GM19043 (cell line): ENCODE measurements around the gene ATP2B2.

Experiments used
- ATAC-seq: cut with Tn5 transposase; IDR thresholded peaks from one replicate; pipeline ENCODE4 v1.9.1; 2021; ENCODE audit warnings: low read depth; ENCODE audit not compliant: unreplicated experiment

ATP2B2 gene

GRCh38 chr3:10512687-10513086 lies 7.3 kb upstream of the ATP2B2 start:
- ATAC-seq, result no peak

DNA sequence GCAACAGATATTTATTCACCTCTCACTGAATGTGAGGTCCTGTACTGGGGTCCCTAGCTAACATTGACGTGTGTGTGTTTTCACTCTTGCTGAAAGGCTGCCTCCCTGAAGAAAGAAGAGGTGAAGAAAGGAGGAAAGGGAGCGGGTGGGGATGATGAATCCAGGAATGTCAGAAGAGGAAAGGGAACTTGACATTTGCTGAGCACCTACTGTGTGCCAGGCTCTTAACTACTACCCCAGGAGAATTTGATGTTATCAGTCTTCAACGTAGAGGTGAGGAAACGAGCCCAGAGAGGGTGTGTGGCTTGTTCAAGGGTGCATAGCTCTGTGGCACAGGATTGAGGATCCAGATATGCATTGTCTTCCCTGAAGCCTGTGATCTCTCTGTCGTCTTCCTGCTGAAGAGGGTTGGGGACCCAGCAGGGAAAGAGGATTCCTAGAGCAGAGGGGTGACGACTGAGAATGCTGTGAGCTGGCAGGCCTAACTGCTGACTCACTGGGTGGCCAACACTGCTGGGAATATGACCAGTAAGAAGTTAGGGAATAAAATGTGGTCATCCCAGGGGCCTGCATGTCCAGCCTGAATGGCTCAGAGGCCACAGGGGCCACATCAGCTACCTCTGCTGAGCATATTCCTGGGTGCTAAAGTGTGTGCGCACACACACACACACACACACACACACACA lies 6.6 kb upstream of the ATP2B2 start:
- ATAC-seq, result no peak

- no peak for ATAC-seq
Observed at GRCh38 chr3:10510743-10511432, 5.5 kb upstream of the ATP2B2 start.

DNA sequence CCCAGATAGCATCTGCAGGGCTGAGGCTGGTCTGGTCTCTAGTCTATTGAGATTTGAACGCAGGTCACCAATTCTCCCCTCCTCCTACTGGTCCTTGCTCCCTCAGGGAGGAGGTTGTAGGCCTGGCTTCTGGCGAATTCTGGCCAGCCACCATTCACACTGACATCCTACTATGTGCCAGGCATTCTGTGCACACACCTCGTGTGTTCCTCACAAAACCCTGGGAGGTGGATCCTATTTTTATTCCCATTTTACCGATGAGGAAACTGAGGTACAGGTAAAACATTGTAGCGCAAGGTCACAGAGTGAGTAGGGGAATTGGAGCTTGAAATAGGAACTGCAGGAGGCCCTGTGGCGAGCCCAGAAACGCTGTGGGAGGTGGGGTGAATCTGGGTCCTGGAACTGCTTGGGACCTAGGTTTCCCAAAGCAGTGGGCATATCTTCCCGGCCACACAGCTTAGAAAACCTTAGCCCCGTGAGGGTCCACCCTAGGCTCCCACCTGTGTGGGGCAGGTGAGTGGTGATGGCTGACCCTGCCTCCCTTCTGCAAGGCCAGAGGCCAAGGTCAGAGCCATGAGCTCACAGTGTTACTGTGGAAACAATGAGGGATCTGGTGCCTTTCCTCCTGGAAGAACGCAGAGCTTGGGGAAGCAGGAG lies 4.8 kb upstream of the ATP2B2 start:
- ATAC-seq, result no peak

- ATAC-seq, result no peak
Observed at GRCh38 chr3:10509325-10509724, 3.9 kb upstream of the ATP2B2 start.

DNA sequence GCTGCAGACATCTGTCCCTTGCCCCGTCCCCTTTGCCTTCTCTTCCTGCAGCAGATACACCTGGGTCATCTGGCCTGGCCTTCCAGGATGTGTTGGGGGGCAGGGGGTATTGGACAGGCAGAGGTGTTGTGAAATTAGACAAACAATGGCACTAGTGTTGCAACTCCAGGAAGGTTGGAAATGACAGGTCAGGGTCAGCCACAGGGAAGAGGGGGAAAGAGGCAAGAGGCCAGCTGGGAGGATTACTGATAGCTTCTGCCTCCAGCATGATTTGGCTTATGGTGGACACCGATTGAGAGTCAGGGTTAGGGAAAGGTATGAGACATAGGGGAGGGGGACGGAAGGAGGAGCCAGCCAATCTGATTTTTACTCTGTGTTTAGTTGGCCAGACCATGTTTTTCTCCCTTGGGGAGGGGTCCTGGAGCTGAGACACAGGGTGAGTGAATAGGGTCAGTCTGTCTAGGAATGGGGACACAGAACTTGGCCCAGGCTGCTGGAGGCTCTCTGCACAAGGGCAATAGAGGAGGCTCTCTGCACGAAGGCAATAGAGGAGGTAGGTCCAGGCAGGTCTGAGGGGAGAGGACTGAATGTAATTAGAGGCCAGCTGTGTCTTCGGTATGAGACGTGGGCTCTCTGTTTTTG lies 3.4 kb upstream of the ATP2B2 start:
- ATAC-seq, result no peak

DNA sequence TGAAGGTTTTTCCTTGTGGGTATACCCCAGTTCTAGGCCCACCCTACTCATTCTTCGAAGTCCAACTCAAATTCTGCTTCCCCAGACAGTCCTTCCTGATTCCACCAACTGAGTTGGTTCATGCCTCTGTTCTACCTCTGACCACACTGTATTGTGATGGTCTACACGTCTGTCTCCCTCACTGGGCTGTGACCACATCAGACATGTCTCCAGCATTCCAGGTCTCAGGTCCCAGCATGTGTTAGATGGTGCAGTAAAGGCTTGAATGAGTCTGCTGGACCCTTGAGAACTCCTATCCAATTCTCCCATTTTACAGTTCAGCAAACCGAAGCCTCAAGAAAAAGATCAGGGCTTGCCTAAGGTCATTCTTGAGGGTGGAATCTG lies 2.8 kb upstream of the ATP2B2 start:
- no peak for ATAC-seq

GRCh38 chr3:10507331-10507730 lies 1.9 kb upstream of the ATP2B2 start:
- ATAC-seq, result no peak

DNA sequence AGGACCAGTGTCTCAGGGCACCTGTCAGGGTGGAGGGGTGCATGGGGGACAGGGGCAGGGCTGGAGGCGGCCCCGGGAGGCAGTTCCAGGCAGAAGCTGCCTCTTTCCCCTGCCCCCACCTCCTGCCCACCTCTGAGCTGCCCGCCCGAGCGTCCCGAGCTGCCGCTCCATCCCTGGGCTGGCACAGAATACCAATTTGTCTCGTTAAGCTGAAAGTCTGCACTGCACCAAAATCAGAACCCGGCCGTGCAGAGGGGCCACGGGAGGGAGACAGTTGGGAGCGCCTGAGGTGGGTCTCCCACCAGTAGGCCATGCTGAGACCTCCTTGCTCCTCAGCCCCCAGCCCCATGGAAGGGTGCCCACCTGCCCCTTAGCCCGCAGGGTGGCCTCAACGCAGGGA lies 1.3 kb upstream of the ATP2B2 start:
- ATAC-seq, result no peak

DNA sequence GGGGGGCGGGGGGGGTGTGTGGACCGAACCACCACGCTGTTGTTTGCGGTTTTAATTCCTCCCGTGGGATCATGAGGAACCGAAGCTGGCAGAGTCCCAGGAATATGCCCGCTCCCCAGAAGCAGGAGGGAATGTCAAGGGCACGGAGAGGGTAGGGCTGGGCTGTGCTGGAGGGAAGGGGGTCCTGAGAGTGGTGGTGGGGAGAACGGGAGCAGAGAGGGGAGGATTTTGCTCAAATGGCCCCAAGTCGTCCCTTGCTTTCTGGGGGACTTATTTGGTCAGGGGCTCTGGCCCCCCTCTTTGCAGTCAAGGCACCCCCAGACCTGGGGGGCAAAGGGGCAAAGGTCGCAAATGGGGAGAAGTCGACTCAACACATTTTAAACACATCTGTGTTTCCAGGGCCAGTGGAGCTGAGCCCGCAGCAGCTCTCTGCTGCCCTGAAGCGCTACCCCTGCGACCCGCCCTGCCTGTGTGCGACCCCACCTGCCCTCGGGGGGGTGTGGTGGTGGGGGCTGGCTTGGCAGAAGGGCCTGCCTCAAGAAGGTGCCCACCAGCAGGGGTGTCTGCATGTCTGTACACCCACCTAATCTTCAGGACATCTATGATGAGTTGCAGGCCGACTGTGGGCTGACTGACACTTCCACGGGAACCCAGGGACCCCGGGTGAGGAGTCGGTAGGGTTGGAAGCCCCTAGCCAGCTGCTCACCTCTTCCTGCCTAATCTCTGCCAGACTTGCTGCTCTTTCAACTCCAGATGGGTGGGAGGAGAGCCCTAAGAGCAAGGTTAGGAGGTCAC lies 602 bp upstream of the ATP2B2 start:
- no peak for ATAC-seq

- ATAC-seq, result no peak
Observed at GRCh38 chr3:10504171-10505049, 976 bp downstream of the ATP2B2 start.

GRCh38 chr3:10503217-10503796 lies 2.1 kb downstream of the ATP2B2 start:
- ATAC-seq, result no peak

- no peak for ATAC-seq
Observed at GRCh38 chr3:10502185-10502880, 3.1 kb downstream of the ATP2B2 start.

- ATAC-seq, result no peak
Observed at GRCh38 chr3:10501664-10502052, 3.7 kb downstream of the ATP2B2 start.

- no peak for ATAC-seq
Observed at GRCh38 chr3:10500717-10501663, 4.4 kb downstream of the ATP2B2 start.

DNA sequence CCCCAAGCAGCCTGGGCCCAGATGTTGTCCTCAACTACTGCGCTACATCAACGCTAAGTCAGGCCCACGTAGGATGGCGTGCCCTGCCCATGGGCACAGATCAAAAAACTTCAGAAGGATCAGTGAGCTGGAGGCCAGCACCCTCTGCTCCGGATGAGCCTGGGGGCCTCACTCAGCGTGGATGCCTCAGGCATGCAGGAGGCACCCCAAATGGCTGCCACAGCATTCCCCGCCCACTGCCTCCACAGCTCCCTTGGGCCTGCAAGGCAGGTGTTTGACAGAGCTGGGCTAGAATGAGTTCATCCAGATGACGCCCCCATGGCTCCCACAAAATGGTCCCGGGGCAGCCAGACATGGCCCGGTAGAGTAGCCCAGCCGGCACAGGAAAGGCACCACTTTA lies 7.1 kb downstream of the ATP2B2 start:
- no peak for ATAC-seq

DNA sequence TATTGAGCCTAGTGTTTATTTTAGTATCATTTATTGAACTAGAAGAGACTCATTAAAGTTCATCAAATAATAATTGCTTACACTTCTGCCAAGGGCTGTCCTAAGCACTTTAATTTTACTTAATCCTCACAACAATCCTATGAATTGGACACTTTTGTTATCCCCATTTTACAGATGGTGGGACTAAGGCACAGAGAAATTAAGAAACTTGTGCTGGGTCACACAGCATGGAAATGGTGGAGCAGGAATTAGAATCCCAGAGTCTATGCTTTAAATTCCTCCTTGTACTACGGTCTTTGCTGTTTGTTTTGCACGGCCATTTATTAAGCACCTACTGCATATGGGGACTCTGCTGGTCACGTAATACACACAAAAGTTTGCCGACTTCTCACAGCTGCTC lies 7.9 kb downstream of the ATP2B2 start:
- ATAC-seq, result no peak
